ENCODE results near the gene CISD3. TPM values are rescaled to one million over a fixed set of nuclear protein-coding genes. Genes with fewer than 3 reads are reported as not detected.

CISD3 gene
- total and polyA plus RNA-seq, 2 experiments from 2014 or later = 0.94 to 8.9 TPM

DNA sequence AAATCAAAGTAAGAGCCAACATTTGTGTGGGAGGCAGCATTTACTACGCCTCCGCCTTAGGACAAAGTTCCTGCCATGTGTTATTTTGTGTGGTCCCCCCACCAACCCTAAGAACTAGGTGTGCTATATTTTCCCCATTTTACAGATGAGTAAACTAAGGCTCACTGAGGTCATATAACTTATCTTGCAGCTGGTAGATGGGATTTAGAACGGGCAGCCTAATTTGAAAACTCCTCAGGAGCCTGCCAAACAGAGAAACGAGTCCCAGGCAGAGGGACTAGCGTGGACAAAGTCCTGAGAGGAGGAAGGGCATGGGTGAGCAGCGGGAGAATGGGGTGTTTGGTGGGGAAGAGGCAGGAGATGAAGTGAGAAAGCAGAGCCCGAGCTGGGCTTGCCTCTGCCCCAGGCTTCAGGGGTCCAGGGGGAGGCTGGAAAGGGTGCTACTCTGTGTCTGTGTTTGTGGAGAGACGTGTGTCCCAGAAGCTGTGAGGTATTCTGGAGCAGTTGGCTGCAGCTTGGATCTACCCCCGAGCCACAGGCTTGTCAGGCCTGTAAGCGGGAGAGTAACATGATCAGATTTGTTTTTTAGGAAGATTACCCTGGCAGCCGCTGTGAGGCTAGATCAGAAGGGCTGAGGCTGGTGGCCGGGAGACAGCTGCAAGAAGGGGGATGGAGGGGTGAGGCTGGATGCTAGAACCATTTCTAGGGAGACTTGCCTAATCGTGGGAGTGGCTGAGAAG is 20.1 kb upstream of the CISD3 start:
- no peak overlapping the region for H3K27ac ChIP-seq (ENCODE audit: low read depth)
- H3K27me3 ChIP-seq (ENCODE audit: insufficient read depth) = peaks cover 50% of the 10 kb centered on the region
- no peaks in the 10 kb centered on the region for H3K36me3 ChIP-seq (ENCODE audit: insufficient read depth)
- TF ChIP-seq STAT1 (IDR thresholded peaks at IDR 0.05; ENCODE audit: unreplicated experiment) (no peak), CTCF (conservative IDR thresholded peaks at IDR 0.05; ENCODE audit: low read depth in 2 of 2) (no peak), REST (IDR thresholded peaks at IDR 0.05; ENCODE audit: unreplicated experiment) (no peak), ETS1 (IDR thresholded peaks at IDR 0.05) (no peak), ZNF331 (CRISPR knock-in tag; IDR thresholded peaks at IDR 0.05; ENCODE audit: low read depth) (no peak), ZNF114 (CRISPR knock-in tag; IDR thresholded peaks at IDR 0.05) (no peak)
- Mint-ChIP-seq H3K4me3 (no peak overlapping the region; the same call in 2 of the 3 replicates), H3K4me1 (peaks cover 72% of the 10 kb centered on the region), H3K27ac (no peak overlapping the region), H3K9me3 (no peaks in the 10 kb centered on the region; the same call in none of the 3 replicates), H3K36me3 (ENCODE audit: low read depth) (peaks cover 15% of the 10 kb centered on the region), H3K27me3 (ENCODE audit: insufficient read depth, low read depth, poor library complexity) (peaks cover 50% of the 10 kb centered on the region)
- no peak overlapping the region for H3K4me3 ChIP-seq
- H3K79me2 ChIP-seq (replicated peaks; ENCODE audit: insufficient read depth) = no peaks in the 10 kb centered on the region
- peaks cover 34% of the 10 kb centered on the region for H3K4me1 ChIP-seq (ENCODE audit: insufficient read depth)
- H3K4me2 ChIP-seq = no peak overlapping the region
- no peak overlapping the region for H2AFZ ChIP-seq
- ATAC-seq (no peak), DNase-seq (ENCODE audit: low spot score) (no peak)
- H4K20me1 ChIP-seq (replicated peaks; ENCODE audit: insufficient read depth) = peaks cover 5% of the 10 kb centered on the region; the same call in 1 of the 2 replicates
- H3F3A ChIP-seq (replicated peaks; ENCODE audit: low read depth) = peaks cover 20% of the 10 kb centered on the region; the same call in 1 of the 2 replicates
- H3K9me2 ChIP-seq (ENCODE audit: insufficient read depth) = no peaks in the 10 kb centered on the region

DNA sequence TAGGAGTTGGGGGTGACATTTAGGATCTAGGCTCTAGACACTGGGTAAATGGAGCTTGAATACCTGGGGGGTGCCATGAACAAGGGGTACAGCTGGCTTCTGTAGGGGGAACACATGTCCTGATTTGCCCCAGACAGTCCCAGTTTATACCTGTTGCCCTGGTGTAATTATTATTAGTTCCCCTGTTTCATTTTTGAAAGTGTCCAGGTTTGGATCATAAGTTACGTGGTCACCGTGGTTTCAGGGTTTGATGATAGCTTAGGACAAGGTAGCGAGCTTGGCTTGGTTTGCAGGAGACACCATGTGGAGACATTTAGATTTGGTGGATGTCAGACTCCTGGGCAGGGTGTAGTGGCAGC is 19.6 kb upstream of the CISD3 start:
- H3K4me1 ChIP-seq (ENCODE audit: insufficient read depth) = peaks cover 34% of the 10 kb centered on the region
- H3K4me2 ChIP-seq = no peak overlapping the region
- H3K4me3 ChIP-seq = no peak overlapping the region
- peaks cover 20% of the 10 kb centered on the region; the same call in 1 of the 2 replicates for H3F3A ChIP-seq (replicated peaks; ENCODE audit: low read depth)
- H2AFZ ChIP-seq = no peak overlapping the region
- peaks cover 5% of the 10 kb centered on the region; the same call in 1 of the 2 replicates for H4K20me1 ChIP-seq (replicated peaks; ENCODE audit: insufficient read depth)
- H3K27ac ChIP-seq (ENCODE audit: low read depth) = no peak overlapping the region
- Mint-ChIP-seq H3K9me3 (no peaks in the 10 kb centered on the region; the same call in none of the 3 replicates), H3K4me3 (no peak overlapping the region; the same call in 2 of the 3 replicates), H3K4me1 (peaks cover 77% of the 10 kb centered on the region), H3K27me3 (ENCODE audit: insufficient read depth, low read depth, poor library complexity) (peaks cover 52% of the 10 kb centered on the region), H3K36me3 (ENCODE audit: low read depth) (peaks cover 15% of the 10 kb centered on the region), H3K27ac (no peak overlapping the region)
- H3K36me3 ChIP-seq (ENCODE audit: insufficient read depth) = no peaks in the 10 kb centered on the region
- ATAC-seq = no peak
- H3K9me2 ChIP-seq (ENCODE audit: insufficient read depth) = no peaks in the 10 kb centered on the region
- H3K79me2 ChIP-seq (replicated peaks; ENCODE audit: insufficient read depth) = no peaks in the 10 kb centered on the region
- H3K27me3 ChIP-seq (ENCODE audit: insufficient read depth) = peaks cover 50% of the 10 kb centered on the region
- DNase-seq (ENCODE audit: low spot score) = no peak
- TF ChIP-seq STAT1 (IDR thresholded peaks at IDR 0.05; ENCODE audit: unreplicated experiment) (no peak), JUNB (IDR thresholded peaks at IDR 0.05; ENCODE audit: unreplicated experiment) (no peak), NANOG (IDR thresholded peaks at IDR 0.05; ENCODE audit: borderline replicate concordance) (no peak), EZH2phosphoT487 (IDR thresholded peaks at IDR 0.05; ENCODE audit: unreplicated experiment) (no peak), ZNF114 (CRISPR knock-in tag; IDR thresholded peaks at IDR 0.05) (no peak), EZH2 (IDR thresholded peaks at IDR 0.05; ENCODE audit: low read depth, unreplicated experiment) (no peak), CREB1 (CRISPR knock-in tag; IDR thresholded peaks at IDR 0.05; ENCODE audit: low read depth) (no peak), ETS1 (IDR thresholded peaks at IDR 0.05) (no peak), POLR2AphosphoS5 (IDR thresholded peaks at IDR 0.05; ENCODE audit: low read depth) (no peak), CTCF (conservative IDR thresholded peaks at IDR 0.05; ENCODE audit: low read depth in 2 of 2) (no peak)
